GM18858 (cell line): ENCODE measurements around the gene PLEKHD1.

Experiments used
- ATAC-seq: cut with Tn5 transposase; IDR thresholded peaks from one replicate; pipeline ENCODE4 v1.9.1; 2021; ENCODE audit not compliant: unreplicated experiment

PLEKHD1 gene

DNA sequence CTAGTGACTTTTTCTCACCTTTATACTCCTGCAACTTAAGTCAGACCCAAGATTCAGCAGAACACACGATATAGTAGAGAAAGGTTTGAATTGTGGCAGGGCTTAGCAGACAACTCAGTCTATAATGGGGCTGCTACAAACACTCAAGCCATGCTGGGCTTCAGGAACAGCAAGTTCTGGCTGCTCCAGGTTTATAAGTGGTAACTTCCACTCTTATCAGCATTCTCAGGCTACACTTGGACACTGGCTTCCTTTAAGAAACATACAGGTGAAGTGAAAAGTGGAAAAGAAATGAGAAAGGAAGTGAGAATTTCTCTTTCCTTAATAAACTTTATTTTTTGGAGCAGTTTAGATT lies 21.7 kb downstream of the PLEKHD1 start:
- ATAC-seq = no peak

DNA sequence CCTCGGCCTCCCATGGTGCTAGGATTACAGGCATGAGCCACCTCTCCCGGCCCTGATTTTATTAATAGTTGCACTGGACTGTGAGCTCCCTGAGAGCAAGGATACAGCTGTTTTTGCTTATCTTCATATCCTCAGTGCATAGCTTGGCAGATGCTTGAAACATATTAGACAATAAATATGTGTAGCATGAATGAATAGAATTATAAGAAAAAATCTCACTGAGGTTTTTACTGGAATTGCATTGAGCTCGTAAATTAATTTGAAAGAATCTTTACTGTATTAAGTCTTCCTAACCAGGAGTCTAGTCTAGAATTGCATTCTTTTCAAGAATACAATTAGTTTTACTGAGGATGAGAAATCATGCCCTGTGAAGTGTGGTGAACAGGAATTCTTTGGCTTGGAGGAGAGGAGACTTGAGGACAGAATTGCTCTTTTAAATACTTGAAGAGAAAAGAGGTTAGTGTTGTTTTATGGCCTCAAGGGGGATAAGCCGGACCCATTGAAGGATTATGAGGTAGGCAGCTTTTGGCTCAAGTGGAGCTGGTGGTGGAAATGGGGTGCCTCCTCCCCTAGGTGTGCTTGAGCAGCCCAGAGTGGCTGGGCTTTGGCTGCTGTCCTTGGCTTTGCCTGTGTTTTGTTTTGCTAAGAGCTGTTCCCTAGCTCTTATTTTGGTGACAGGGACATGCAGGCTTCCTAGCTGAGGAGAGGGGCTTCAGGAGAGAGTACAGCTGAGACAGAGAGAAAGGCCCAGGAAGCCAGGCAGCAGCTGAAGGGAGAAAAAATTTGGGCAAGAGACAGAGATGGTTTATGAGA lies 34.0 kb downstream of the PLEKHD1 start:
- no peak for ATAC-seq

DNA sequence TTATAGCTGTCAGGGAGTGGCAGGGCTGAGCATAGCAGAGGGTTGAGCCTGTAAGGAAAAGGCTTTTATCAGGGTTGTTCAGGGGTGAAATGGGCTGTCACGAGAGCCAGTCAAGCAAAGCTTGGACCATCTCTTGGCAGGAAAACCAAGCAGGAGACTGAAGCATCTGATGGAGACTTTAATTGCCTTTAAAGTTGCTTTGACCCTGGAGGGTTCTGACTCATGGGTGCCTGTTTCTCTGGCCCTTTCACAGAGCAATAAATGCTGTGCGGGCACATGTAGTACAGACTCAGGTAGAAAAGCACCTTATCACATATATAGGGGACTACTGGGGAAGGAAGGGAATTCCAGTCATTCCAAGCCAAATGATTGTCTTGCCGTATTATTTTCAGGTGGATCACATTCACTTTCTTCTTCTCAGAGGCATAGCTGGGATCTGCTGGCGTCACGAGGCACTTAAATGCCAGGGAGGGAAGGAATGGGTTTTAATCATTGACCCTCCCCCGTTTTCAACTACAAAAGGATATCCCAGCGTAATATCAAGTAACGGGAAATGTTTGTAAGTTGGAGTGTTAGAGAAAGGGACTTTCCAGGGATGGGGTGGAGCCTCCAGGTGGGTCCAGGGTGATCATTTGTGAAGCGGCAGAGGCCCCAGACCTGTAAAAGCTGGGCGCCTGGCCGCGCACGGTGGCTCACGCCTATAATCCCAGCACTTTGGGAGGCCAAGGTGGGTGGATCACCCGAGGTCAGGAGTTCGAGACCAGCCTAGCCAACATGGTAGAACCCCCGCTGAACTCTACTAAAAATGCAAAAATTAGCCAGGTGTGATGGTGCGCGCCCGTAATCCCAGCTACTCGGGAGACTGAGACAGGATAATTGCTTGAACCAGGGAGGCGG lies 34.9 kb downstream of the PLEKHD1 start:
- no peak for ATAC-seq

DNA sequence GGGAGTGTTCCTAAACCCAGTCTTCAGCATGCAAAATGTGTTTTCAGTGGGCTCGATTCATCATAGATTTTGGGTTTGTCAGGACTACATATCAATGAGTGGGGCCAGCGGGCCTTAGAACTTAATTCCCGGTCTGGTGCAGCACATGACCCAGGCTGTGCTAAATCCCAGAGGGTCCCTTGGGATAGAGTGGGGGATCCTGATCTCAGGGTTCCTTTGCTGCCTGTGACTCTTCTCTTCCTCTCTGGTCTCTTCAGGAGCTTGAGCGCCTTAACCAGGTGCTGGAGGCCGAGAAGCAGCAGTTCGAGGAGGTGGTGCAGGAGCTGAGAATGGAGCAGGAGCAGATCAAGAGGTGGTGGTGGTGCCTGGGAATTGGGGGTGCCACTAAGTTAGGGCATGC lies 37.5 kb downstream of the PLEKHD1 start:
- no peak for ATAC-seq

DNA sequence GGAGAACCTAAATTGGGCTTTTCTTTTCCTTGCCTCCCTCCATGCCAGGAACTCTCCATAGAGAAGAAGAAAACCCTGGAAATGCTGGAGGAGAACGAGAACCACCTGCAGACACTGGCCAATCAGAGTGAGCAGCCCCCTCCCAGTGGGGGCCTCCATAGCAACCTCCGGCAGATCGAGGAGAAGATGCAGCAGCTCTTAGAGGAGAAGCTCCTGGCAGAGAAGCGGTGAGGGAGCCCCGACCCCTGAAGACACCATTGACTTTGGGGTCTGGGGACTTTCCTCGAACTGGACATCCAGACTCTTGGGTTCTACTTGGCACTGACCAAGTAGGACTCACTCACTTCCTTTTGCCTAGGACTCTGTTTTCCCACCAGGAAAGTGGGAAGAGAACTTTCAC lies 41.4 kb downstream of the PLEKHD1 start:
- ATAC-seq = no peak

DNA sequence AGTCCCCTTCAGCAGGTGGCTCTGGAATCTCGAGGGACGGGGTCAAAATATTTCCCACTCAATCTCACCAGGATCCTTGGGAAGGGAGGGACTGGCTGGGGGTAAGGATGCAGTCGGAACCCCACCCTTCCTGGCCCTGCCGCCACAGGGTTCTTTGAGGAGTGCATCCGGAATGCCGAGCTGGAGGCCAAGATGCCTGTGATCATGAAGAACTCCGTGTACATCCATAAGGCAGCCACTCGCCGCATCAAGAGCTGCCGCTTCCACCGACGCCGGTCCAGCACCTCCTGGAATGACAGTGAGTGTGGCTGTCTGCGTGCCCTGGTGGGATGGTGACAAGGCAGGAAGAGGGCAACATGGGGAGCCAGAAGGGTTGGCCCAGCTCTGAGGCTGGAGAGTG lies 43.1 kb downstream of the PLEKHD1 start:
- no peak for ATAC-seq

DNA sequence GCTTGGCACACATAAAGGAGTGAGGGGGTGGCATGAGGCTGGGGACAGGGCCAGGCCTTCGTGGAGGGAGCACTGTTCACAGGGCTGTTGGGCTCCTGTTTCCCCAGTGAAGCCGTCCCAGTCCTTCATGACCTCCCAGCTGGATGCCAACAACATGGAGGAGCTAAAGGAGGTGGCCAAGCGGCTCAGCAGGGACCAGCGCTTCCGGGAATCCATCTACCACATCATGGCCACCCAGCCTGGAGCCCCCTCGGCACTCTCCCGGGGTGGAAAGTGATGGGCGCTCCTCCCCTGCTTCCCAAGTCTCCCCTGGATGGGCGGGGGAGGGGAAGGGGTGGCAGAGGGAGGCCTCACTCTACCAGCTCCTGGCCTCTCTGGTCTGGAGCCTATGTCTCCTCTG lies 43.6 kb downstream of the PLEKHD1 start:
- no peak for ATAC-seq

DNA sequence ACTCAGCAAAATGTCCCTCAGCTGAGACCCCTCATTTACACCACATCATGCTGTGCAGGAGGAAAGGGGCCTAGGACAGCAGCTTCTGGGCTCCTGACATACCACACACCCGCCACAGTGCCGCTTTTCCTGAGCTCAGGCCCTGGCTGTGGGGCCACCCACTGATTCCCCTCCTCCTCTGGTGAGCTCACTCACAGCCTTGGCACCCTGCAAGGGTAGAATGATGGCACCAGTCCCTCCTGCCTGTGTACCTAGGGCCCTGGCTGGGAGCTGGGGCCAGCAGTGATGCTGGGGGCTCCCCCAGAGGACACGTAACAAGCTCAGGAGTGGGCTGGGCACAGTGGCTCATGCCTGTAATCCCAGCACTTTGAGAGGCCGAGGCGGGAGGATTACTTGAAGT lies 44.4 kb downstream of the PLEKHD1 start:
- no peak for ATAC-seq

DNA sequence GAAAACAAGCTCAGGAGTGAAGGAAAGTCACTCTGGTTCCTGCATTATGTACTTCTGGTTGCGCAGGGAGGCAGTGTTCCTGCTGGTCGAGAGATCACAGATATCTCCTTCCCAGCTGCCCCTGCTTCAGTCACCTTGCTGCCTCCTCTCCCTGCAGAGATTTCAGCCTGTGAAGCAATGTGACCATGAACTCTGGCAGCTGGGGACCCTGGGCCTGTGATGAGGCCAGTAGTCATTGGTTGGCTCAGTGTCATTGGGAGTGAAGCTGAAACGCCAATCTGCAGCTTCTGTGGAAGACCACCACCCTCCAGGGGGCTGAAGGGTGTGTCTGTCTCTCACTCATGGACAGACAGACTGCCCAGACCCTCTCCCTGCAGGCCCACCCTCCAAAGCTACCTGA lies 45.0 kb downstream of the PLEKHD1 start:
- ATAC-seq = no peak

DNA sequence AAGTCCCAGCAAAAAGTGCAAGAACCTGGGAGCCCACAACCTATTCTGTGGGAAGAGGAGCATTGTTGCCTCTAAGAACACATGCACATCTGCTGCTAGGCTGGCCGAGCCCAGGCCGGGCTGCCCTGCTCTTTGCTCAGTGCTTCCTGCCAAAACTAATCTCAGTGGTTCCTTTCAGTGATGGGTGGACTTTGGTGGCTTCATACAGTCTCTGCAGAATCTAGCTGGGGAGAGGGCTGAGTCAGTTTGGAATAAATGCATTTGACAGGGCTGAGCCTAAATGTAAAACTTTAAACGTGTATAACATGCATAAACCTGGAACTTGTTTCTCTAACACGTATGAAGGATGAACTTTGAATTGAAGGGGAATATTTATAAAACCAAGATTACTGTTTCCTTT lies 45.6 kb downstream of the PLEKHD1 start:
- ATAC-seq = no peak

DNA sequence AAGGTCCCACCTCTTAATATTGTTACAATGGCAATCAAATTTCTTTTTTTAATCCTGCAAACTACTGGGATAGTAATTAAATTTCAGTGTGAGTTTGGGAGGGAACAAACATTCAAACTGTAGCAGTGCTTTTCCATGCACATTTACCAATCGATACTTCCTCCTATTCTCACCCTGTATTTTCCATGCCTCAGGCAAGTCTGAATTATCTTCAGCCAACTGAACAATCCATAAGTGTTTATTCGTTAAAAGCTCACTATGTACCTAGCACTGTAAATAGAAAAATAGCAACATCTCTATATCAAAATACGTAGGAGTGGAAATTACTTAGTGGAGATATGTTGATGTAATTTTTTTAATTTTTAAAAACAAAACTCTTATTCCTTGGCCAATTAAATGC lies 46.6 kb downstream of the PLEKHD1 start:
- no peak for ATAC-seq

DNA sequence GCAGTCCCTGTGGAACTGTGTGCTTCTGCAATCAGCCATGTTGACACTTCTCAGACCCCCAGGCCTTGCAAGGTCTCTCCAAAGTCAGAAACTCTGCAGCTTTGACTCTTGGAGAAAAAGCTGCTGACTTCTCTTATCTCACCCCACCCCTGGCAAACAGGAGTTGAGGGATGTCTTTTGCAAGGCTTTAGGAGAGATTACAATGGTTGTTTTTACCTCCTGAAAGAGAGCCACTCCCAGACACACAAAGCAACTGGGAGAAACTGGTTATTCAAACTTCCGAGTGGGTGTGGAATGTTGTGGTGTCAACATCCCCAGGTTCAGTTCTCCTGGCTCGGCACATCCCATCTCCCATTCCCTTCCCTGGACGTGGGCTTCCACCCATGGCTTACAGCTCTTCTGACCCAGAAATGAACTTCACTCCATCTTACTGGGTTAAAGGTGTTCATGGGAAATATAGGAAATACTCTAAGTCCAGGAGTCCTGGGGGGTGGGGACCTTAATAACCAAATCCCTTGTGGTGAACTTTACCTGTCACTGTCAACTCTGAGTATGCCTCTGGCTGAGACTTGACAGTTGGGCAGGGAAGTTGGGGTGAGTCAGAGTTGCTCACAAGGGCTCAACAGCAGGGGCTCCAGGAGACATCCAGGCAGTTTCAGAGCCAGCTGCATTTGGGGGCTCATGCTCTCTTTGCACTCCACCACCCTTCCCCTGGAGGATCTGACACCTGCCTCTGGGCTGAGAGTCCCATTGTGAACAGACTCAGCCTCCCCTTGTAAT lies 48.2 kb downstream of the PLEKHD1 start:
- ATAC-seq = no peak

DNA sequence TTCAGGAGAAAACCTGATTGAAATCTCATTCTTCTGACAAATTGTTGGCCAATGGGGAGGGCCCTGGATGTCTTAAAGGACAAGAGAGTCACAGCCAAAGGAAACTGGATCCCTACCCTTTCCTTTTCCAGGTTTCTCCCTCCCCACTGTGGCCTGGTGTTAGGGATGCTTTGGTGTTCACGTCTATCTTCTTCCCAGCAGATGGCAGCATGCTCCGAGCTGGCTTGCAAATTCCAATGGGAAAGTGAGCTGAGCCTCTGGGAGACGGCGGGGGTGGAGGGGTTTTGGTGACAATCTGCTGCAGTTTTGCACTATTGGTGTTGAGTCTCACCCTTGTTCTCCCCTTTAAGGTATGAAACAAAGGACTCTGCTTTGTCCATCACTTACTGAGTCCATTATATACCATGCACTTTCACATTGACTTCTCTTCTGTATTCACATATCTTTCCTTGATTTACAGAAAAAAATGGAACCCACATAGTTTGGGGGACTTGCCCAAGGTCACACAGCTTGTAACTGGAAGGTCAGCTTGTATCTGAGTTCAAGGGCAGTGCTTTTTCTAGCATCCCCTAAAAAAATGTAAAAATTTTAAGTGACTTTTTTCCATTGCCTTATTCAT lies 50.8 kb downstream of the PLEKHD1 start:
- no peak for ATAC-seq

DNA sequence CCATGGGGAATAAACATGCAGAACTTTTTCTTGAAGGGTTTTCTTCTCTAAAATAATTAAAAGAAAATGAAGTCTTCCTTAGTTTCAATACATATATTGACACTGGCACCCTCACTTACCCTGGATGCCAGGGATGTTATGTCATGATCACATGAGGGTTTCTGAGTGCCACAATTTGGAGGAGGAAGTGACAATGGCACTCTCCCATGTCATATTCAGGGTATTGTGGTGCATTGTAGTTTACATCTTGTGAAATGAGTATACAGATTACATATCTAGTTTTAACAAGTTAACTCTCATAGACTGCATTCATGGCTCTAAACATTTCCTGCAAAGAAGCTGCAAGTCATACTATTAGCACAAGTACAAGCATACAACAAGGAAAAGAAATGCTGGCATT lies 52.4 kb downstream of the PLEKHD1 start:
- no peak for ATAC-seq

DNA sequence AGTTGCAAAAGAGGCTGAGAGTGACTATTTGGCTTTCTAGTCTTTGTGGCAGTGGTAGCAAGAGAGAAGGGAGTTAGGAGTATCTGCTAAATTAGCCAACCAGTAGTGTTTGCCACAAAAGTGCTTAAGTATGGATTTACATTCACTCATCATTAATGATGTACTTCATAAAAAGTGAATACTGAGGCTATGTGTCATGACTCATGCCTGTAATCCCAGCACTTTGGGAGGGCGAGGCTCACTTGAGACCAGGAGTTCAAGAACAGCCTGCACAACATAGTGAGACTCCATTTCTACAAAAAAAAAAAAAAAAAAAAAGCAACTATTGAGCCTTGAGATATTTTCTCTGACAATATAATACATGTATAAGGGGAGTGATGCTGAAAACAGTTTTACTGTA lies 53.4 kb downstream of the PLEKHD1 start:
- ATAC-seq = no peak

DNA sequence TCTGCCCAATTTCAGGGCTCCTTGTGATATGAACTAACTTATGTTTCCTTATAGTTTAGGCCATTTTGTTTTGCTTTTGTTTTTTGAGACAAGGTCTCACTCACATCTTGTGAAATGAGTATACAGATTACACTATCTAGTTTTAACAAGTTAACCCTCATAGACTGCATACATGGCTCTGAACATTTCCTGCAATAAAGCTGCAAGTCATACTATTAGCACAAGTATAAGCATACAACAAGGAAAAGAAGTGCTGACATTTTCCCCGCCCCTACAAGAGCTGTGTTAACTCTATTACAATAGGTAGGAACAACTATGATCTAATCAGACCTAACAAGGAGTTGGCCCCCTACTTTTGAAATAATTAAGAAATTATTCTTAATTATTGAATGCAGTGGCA lies 54.2 kb downstream of the PLEKHD1 start:
- ATAC-seq = no peak

DNA sequence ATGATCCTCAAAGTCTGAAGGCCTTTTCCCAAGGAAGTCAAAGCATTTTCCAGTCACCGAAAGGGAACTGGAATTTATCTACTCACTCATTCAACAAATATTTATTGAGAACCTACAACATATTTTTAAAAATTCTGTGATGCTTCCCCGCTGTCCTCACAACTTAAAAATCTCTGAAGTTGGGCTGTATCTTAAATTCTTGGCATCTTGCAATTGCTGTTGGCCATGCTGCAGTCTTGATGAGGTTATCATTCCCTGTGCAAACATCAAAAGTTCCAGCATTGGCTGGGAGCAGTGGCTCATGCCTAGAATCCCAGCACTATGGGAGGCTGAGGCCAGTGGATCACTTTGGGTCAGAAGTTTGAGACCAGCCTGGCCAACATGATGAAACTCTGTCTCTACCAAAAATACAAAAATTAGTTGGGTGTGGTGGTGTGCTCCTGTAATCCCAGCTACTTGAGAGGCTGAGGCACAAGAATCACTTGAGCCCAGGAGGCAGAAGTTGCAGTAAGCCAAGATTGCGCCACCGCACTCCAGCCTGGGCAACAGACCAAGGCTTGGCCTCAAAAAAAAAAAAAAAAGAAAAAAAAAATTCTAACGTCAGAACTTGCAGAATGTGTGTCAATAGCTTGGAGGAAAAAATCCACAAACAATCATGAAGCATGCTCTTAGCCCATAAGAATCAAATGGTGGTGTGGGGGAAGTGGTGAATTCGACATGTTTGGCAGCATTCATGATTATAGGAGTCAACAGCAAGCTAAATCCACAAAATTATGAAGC lies 55.3 kb downstream of the PLEKHD1 start:
- no peak for ATAC-seq

DNA sequence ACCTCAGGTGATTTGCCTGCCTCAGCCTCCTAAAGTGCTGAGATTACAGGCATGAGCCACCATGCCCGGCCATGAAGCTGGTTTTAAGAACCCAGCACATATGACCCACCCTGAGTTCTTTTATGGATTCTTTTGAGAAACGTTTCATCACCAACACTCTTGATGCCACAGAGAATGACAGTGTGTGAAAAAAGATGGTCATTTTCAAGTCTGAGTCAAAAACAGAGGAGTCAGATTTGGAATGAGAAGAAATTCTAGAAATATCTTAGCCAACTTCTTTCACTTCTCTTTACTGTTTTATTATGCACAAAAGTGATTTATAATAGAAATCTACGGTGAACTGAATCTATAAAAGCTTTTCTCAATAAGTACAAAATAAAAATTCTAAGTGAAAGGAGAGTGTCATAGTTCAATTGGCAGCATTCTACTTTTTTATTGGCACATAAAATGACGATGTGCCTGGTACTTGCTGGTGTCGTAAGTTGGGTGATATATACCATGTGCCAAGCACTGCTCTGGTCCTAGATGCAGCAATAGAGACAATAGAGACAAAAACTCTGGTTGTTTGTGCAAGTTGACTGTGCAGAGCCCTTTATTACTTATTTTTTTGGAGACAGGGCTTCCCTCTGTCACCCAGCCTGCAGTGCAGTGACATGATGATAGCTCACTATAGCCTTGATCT lies 56.3 kb downstream of the PLEKHD1 start:
- ATAC-seq = no peak

DNA sequence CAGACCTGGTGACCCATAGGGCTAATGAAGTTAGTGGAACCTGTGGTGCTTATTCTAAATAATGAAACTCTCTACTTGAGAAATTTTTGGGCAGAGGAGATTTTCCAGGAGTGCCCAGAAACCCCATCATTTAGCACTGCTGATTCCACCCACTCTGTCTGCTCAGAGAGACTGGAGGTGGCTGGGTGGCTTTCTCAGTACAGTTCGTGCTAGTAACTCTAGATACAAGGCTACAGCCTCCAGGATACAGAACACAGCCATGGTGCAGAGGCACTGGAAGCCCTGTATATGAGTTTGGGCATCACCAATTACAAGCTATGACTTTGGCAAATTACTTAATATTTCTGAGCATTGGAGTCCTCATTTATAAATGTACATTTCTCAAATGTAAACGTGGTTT lies 57.8 kb downstream of the PLEKHD1 start:
- ATAC-seq = no peak
